Measurements from ENCODE around the gene PLXNA4. TPM values are rescaled to one million over a fixed set of nuclear protein-coding genes. Genes with fewer than 3 reads are reported as not detected.

The PLXNA4 gene
- polyA plus RNA-seq, 1 donor (not counting 4 experiments of a cell fraction or from before 2014, with no cell fraction given), result 0.01 TPM

DNA sequence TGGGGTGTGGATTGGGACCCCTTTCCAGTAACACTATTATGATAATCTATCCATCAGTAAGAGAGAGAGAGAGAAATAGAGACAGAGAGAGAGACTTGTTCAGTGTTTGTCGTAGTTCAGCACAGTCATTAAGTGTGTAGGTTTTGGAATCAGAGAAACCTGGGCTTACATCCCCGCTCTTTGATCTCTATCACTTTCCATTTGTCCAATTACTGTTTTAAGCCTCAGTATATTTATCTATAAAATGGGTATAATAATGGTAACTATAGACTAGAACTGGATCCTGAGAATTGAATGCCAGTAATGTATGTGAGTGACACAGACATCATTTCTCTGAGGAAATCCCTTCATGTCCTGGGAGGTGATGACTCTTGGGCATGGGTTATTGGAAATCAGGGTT lies 460.5 kb downstream of the PLXNA4 start:
- Histone ChIP-seq H3K4me1 (ENCODE audit: control insufficient read depth, extremely low read depth, insufficient read depth, low read length) (peaks cover 22% of the 10 kb centered on the region), H2AFZ (ENCODE audit: control insufficient read depth, low read length) (no peak overlapping the region), H3K4me2 (ENCODE audit: control insufficient read depth, extremely low read depth, insufficient read depth, low read depth, low read length) (no peak overlapping the region), H3K27me3 (ENCODE audit: control insufficient read depth, extremely low read depth, insufficient read depth, low read length) (no peaks in the 10 kb centered on the region), H4K20me1 (ENCODE audit: control insufficient read depth, extremely low read depth, insufficient read depth, low read length) (no peaks in the 10 kb centered on the region), H3K36me3 (ENCODE audit: control insufficient read depth in 2 of 2, extremely low read depth in 1 of 2, insufficient read depth in 2 of 2, low read length in 2 of 2) (no peaks in the 10 kb centered on the region), H3K4me3 (ENCODE audit: control insufficient read depth in 2 of 3, extremely low read depth in 1 of 3, insufficient read depth in 2 of 3, low read depth in 1 of 3, low read length in 3 of 3) (no peak overlapping the region), H3K9me3 (ENCODE audit: control insufficient read depth, low read depth, low read length) (no peaks in the 10 kb centered on the region), H3K27ac (ENCODE audit: control insufficient read depth, insufficient read depth, low read length) (peak overlapping the region; percentile 30), H3K79me2 (ENCODE audit: control insufficient read depth, insufficient read depth, low read length) (no peaks in the 10 kb centered on the region), H3K9ac (ENCODE audit: control insufficient read depth, extremely low read depth, insufficient read depth, low read length) (no peak overlapping the region), H3K9me1 (ENCODE audit: control insufficient read depth, extremely low read depth, insufficient read depth, low read length) (no peaks in the 10 kb centered on the region)
- dilution Hi-C loops (cut with MboI; ENCODE audit: extremely low pct_ligation_motif_present, low sequenced_read_pairs), result no loop called here
- no peak for TF ChIP-seq EZH2 (IDR thresholded peaks at IDR 0.05; ENCODE audit: low read length)
- DNase-seq (ENCODE audit: low read depth, low spot score), result no peak
- peak; percentile 39 for FAIRE-seq

DNA sequence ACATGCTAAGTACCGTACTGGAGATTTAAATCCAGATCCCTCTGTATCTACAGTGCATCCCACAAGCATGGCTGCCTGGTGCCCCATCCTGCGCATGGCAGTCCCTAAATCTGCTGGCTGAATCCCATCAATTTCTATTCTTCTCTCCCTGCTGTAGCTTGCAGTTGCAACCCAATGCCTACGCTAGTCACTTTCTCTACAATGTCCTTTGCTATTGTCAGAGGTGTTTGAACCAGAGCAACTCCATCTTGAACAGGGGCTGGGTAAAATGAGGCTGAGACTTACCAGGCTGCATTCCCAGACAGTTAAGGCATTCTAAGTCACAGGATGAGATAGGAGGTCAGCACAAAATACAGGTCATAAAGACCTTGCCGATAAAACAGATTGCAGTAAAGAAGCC lies 461.2 kb downstream of the PLXNA4 start:
- Histone ChIP-seq H2AFZ (ENCODE audit: control insufficient read depth, low read length) (no peak overlapping the region), H3K4me3 (ENCODE audit: control insufficient read depth in 2 of 3, extremely low read depth in 1 of 3, insufficient read depth in 2 of 3, low read depth in 1 of 3, low read length in 3 of 3) (no peak overlapping the region), H3K9me3 (ENCODE audit: control insufficient read depth, low read depth, low read length) (no peaks in the 10 kb centered on the region), H3K4me1 (ENCODE audit: control insufficient read depth, extremely low read depth, insufficient read depth, low read length) (peaks cover 22% of the 10 kb centered on the region), H3K9ac (ENCODE audit: control insufficient read depth, extremely low read depth, insufficient read depth, low read length) (no peak overlapping the region), H3K4me2 (ENCODE audit: control insufficient read depth, extremely low read depth, insufficient read depth, low read depth, low read length) (no peak overlapping the region), H4K20me1 (ENCODE audit: control insufficient read depth, extremely low read depth, insufficient read depth, low read length) (no peaks in the 10 kb centered on the region), H3K9me1 (ENCODE audit: control insufficient read depth, extremely low read depth, insufficient read depth, low read length) (no peaks in the 10 kb centered on the region), H3K36me3 (ENCODE audit: control insufficient read depth in 2 of 2, extremely low read depth in 1 of 2, insufficient read depth in 2 of 2, low read length in 2 of 2) (no peaks in the 10 kb centered on the region), H3K27ac (ENCODE audit: control insufficient read depth, insufficient read depth, low read length) (no peak overlapping the region), H3K27me3 (ENCODE audit: control insufficient read depth, extremely low read depth, insufficient read depth, low read length) (no peaks in the 10 kb centered on the region), H3K79me2 (ENCODE audit: control insufficient read depth, insufficient read depth, low read length) (no peaks in the 10 kb centered on the region)
- FAIRE-seq (no peak), DNase-seq (ENCODE audit: low read depth, low spot score) (no peak)
- dilution Hi-C loops (cut with MboI; ENCODE audit: extremely low pct_ligation_motif_present, low sequenced_read_pairs), result no loop called here
- TF ChIP-seq EZH2 (IDR thresholded peaks at IDR 0.05; ENCODE audit: low read length), result no peak
- TF ChIP-seq, protein P1, sequence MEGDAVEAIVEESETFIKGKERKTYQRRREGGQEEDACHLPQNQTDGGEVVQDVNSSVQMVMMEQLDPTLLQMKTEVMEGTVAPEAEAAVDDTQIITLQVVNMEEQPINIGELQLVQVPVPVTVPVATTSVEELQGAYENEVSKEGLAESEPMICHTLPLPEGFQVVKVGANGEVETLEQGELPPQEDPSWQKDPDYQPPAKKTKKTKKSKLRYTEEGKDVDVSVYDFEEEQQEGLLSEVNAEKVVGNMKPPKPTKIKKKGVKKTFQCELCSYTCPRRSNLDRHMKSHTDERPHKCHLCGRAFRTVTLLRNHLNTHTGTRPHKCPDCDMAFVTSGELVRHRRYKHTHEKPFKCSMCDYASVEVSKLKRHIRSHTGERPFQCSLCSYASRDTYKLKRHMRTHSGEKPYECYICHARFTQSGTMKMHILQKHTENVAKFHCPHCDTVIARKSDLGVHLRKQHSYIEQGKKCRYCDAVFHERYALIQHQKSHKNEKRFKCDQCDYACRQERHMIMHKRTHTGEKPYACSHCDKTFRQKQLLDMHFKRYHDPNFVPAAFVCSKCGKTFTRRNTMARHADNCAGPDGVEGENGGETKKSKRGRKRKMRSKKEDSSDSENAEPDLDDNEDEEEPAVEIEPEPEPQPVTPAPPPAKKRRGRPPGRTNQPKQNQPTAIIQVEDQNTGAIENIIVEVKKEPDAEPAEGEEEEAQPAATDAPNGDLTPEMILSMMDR (optimal IDR thresholded peaks at IDR 0.05 in 1 of 3, IDR thresholded peaks at IDR 0.05 in 1 of 3, conservative IDR thresholded peaks at IDR 0.05 in 1 of 3; ENCODE audit: extremely low read depth in 1 of 3, insufficient read depth in 2 of 3, low read length in 3 of 3), result no peak

DNA sequence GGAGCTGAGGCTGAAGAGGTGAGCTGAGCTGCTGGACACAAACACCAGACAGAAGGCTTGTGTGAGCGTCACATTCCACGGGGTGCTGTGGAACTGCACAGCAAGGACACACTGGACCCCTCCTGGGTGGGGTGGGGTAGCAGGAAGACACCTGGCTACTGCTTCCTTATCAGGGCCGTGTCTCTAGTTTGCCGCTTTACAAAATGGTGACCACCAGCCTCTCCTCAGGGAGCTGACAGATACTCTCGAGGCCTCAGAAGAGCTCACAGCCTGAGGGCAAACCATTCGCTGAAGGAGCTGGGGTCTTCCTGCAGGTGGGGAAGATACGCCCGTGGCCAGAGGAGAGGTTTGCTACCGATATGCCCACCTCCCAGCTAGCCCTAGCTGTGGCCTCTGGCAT lies 461.9 kb downstream of the PLXNA4 start:
- TF ChIP-seq EZH2 (IDR thresholded peaks at IDR 0.05; ENCODE audit: low read length), result no peak
- TF ChIP-seq, protein P1 (optimal IDR thresholded peaks at IDR 0.05 in 1 of 3, IDR thresholded peaks at IDR 0.05 in 1 of 3, conservative IDR thresholded peaks at IDR 0.05 in 1 of 3; ENCODE audit: extremely low read depth in 1 of 3, insufficient read depth in 2 of 3, low read length in 3 of 3), result no peak
- peaks cover 22% of the 10 kb centered on the region for H3K4me1 ChIP-seq (ENCODE audit: control insufficient read depth, extremely low read depth, insufficient read depth, low read length)
- no peak overlapping the region for H2AFZ ChIP-seq (ENCODE audit: control insufficient read depth, low read length)
- no peak overlapping the region for H3K9ac ChIP-seq (ENCODE audit: control insufficient read depth, extremely low read depth, insufficient read depth, low read length)
- H3K79me2 ChIP-seq (ENCODE audit: control insufficient read depth, insufficient read depth, low read length), result no peaks in the 10 kb centered on the region
- no peak overlapping the region for H3K27ac ChIP-seq (ENCODE audit: control insufficient read depth, insufficient read depth, low read length)
- dilution Hi-C loops (cut with MboI; ENCODE audit: extremely low pct_ligation_motif_present, low sequenced_read_pairs), result no loop called here
- no peaks in the 10 kb centered on the region for H3K9me1 ChIP-seq (ENCODE audit: control insufficient read depth, extremely low read depth, insufficient read depth, low read length)
- FAIRE-seq, result no peak
- no peaks in the 10 kb centered on the region for H3K9me3 ChIP-seq (ENCODE audit: control insufficient read depth, low read depth, low read length)
- no peaks in the 10 kb centered on the region for H3K27me3 ChIP-seq (ENCODE audit: control insufficient read depth, extremely low read depth, insufficient read depth, low read length)
- H3K36me3 ChIP-seq (ENCODE audit: control insufficient read depth in 2 of 2, extremely low read depth in 1 of 2, insufficient read depth in 2 of 2, low read length in 2 of 2), result no peaks in the 10 kb centered on the region
- no peaks in the 10 kb centered on the region for H4K20me1 ChIP-seq (ENCODE audit: control insufficient read depth, extremely low read depth, insufficient read depth, low read length)
- H3K4me2 ChIP-seq (ENCODE audit: control insufficient read depth, extremely low read depth, insufficient read depth, low read depth, low read length), result no peak overlapping the region
- H3K4me3 ChIP-seq (ENCODE audit: control insufficient read depth in 2 of 3, extremely low read depth in 1 of 3, insufficient read depth in 2 of 3, low read depth in 1 of 3, low read length in 3 of 3), result no peak overlapping the region
- DNase-seq (ENCODE audit: low read depth, low spot score), result no peak

Data from keratinocyte (primary cell).